PC-9 (cell line): ENCODE measurements around the gene TBC1D24. TPM values are rescaled to one million over a fixed set of nuclear protein-coding genes. Genes with fewer than 3 reads are reported as not detected.
A peak's percentile ranks its signal among the peaks of the same experiment; 100 is the strongest.

Experiments
- BruUV-seq: library from RNA; stranded (reverse); fragments of 400-500 nt; replicated peaks from 2 replicates; lab custom pipeline; 2021; lab: Mats Ljungman, UMichigan
- CTCF ChIA-PET: fragments of 300-600 bp; sonication (Branson Sonifier 250); formaldehyde crosslinking; loops from one replicate; lab custom pipeline; 2022; ENCODE audit warnings: antibody characterized with exemption; lab: Charles Lee
- POLR2A ChIA-PET: fragments of 300-600 bp; sonication (Branson Sonifier 250); formaldehyde crosslinking; loops from one replicate; lab custom pipeline; 2022; ENCODE audit warnings: antibody characterized with exemption; ENCODE audit not compliant: unreplicated experiment; lab: Charles Lee
- DNase-seq, 2 experiments: peaks; one replicate each; pipeline versions ENCODE4 v3.0.0 to v3.0.0-alpha.2; 2015 to 2022; ENCODE audit warnings: mixed read lengths in 1 of 2
- H2AFZ ChIP-seq: fragments of 200-600 bp; sonication (generic); 2 replicates; pipeline ENCODE4 v1.8.1; 2017; ENCODE audit warnings: antibody characterized with exemption
- H3F3A ChIP-seq: fragments of 200-600 bp; sonication (generic); 2 replicates; pipeline ENCODE4 v1.8.1; 2017; ENCODE audit warnings: antibody characterized with exemption, mild to moderate bottlenecking, low read depth; ENCODE audit not compliant: insufficient read depth
- H3K27ac ChIP-seq: fragments of 200-600 bp; sonication (generic); 2 replicates; pipeline ENCODE4 v1.6.1; 2016; ENCODE audit warnings: mixed run types
- H3K27me3 ChIP-seq: fragments of 200-600 bp; sonication (generic); 2 replicates; pipeline ENCODE4 v1.6.1; 2016; ENCODE audit warnings: low read depth, mixed run types; ENCODE audit not compliant: insufficient read depth
- H3K36me3 ChIP-seq: fragments of 200-600 bp; sonication (generic); 2 replicates; pipeline ENCODE4 v1.6.1; 2016; ENCODE audit warnings: low read depth, mixed run types
- H3K4me1 ChIP-seq: fragments of 200-600 bp; sonication (generic); replicated peaks from 2 replicates; pipeline ENCODE4 v1.6.1; 2016; ENCODE audit warnings: mixed run types; ENCODE audit not compliant: insufficient read depth
- H3K4me2 ChIP-seq: fragments of 200-600 bp; sonication (generic); 2 replicates; pipeline ENCODE4 v1.6.1; 2017; ENCODE audit warnings: mixed run types
- H3K4me3 ChIP-seq: fragments of 200-600 bp; sonication (generic); 2 replicates; pipeline ENCODE4 v1.6.1; 2016; ENCODE audit warnings: mixed run types
- H3K79me2 ChIP-seq: fragments of 200-600 bp; sonication (generic); 2 replicates; pipeline ENCODE4 v1.6.1; 2017; ENCODE audit warnings: low read depth, mixed run types
- H3K9me2 ChIP-seq: fragments of 200-600 bp; sonication (generic); 2 replicates; pipeline ENCODE4 v1.8.1; 2017; ENCODE audit warnings: mild to moderate bottlenecking; ENCODE audit not compliant: insufficient read depth
- H3K9me3 ChIP-seq: fragments of 200-600 bp; sonication (generic); 2 replicates; pipeline ENCODE4 v1.8.1; 2016; ENCODE audit warnings: low read depth; ENCODE audit not compliant: insufficient read depth
- H4K20me1 ChIP-seq: fragments of 200-600 bp; sonication (generic); 2 replicates; pipeline ENCODE4 v1.8.1; 2017; ENCODE audit not compliant: insufficient read depth
- EZH2 ChIP-seq: fragments of 200-600 bp; sonication (generic); IDR thresholded peaks from 2 replicates; pipeline ENCODE4 v1.8.0; 2017; ENCODE audit warnings: antibody characterized with exemption, low read depth
- intact Hi-C: fragments of 100-400 bp; cut with micrococcal nuclease; formaldehyde crosslinking; loops from one replicate; pipeline ENCODE4 v1.10.0; 2022; ENCODE audit not compliant: unreplicated experiment
- total RNA-seq: library from RNA; stranded (reverse); gene quantifications from 2 replicates; pipeline ENCODE4 v1.2.3, GENCODE V29; 2021
- TF ChIP-seq, protein P1 (sequence below): fragments of 200-600 bp; sonication (generic); conservative IDR thresholded peaks from 2 replicates; pipeline ENCODE4 v1.6.1; 2017; ENCODE audit warnings: mixed run types, antibody characterized with exemption, mild to moderate bottlenecking, moderate library complexity

Gene TBC1D24
- total RNA-seq, 1 experiment from 2014 or later, result 30.0 TPM

DNA sequence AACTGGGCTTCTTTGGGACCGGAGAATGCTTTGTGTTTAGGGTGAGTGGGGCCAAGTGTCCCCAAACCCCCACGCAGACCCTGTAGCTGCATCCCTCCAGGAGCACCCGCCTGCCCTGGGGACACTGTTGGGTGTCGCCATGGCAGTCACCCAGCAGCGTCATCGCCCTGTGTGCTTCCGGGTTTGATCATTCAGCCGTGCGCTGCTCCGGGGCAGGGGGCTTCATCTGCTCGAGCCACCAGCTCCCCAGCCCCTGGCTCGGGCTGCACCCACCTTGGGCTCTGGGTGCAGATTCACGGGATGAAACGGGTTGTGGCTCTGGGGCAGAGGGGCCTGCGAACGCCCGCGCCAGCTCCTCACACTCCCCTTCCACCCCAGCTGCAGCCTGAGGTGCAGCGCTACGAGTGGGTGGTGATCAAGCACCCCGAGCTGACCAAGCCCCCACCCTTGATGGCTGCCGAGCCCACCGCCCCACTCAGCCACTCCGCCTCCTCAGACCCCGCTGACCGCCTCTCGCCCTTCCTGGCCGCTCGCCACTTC is 25.0 kb downstream of the TBC1D24 start:
- Histone ChIP-seq H3K27me3 (no peaks in the 10 kb centered on the region), H3K4me3 (no peak overlapping the region), H3K27ac (no peak overlapping the region), H2AFZ (no peak overlapping the region), H3K36me3 (no peaks in the 10 kb centered on the region), H3F3A (peaks cover 20% of the 10 kb centered on the region), H3K79me2 (no peaks in the 10 kb centered on the region), H3K4me2 (no peak overlapping the region), H3K9me3 (no peaks in the 10 kb centered on the region), H3K4me1 (0 out of 2 replicates have a peak, but pooled peaks cover 5% of the 10 kb centered on the region), H3K9me2 (no peaks in the 10 kb centered on the region), H4K20me1 (peaks cover 9% of the 10 kb centered on the region; the same call in 1 of the 2 replicates)
- TF ChIP-seq EZH2, result no peak
- TF ChIP-seq, protein P1, sequence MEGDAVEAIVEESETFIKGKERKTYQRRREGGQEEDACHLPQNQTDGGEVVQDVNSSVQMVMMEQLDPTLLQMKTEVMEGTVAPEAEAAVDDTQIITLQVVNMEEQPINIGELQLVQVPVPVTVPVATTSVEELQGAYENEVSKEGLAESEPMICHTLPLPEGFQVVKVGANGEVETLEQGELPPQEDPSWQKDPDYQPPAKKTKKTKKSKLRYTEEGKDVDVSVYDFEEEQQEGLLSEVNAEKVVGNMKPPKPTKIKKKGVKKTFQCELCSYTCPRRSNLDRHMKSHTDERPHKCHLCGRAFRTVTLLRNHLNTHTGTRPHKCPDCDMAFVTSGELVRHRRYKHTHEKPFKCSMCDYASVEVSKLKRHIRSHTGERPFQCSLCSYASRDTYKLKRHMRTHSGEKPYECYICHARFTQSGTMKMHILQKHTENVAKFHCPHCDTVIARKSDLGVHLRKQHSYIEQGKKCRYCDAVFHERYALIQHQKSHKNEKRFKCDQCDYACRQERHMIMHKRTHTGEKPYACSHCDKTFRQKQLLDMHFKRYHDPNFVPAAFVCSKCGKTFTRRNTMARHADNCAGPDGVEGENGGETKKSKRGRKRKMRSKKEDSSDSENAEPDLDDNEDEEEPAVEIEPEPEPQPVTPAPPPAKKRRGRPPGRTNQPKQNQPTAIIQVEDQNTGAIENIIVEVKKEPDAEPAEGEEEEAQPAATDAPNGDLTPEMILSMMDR, result no peak
- POLR2A ChIA-PET, result no interaction called here
- no peak for DNase-seq
- intact Hi-C loops, result loop anchor here (5.0 kb wide), 3 partner anchors 73 to 303 kb away; partner anchors contain the start of genes CASKIN1, CCNF and ECI1
- CTCF ChIA-PET, result no interaction called here
- BruUV-seq, result no TSS peak

DNA sequence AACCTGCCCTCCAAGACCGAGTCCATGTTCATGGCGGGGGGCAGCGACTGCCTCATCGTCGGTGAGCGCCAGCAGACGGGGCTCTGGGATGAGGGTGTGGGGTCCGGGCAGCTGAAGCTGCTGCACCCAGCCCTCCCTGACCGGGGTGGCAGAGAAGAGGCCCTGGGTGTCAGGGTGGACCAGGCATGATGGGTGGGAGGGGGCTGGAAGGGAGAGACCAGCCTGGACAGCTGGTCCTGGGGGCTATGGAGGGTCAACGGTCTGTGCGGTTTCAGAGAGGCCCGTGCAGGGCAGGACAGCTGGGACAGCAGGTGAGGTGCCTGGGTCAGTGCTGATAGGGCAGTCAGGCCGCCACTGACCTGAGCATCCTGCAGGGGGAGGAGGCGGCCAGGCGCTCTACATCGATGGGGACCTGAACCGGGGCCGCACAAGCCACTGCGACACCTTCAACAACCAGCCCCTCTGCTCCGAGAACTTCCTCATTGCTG is 25.5 kb downstream of the TBC1D24 start:
- H3K4me1 ChIP-seq, result 0 out of 2 replicates have a peak, but pooled peaks cover 5% of the 10 kb centered on the region
- no peak overlapping the region for H3K4me2 ChIP-seq
- no peaks in the 10 kb centered on the region for H3K79me2 ChIP-seq
- no TSS peak for BruUV-seq
- H3K4me3 ChIP-seq, result no peak overlapping the region
- no peaks in the 10 kb centered on the region for H3K36me3 ChIP-seq
- H3K27me3 ChIP-seq, result no peaks in the 10 kb centered on the region
- H3K9me3 ChIP-seq, result no peaks in the 10 kb centered on the region
- no peaks in the 10 kb centered on the region for H3K9me2 ChIP-seq
- ChIA-PET POLR2A (no interaction called here), CTCF (interaction anchor here (0.5 to 1.0 kb wide), 4 partner anchors 37 to 208 kb away, joined by 3 to 8 read pairs (median 4); partner anchors contain the start of gene TEDC2)
- H3F3A ChIP-seq, result peaks cover 24% of the 10 kb centered on the region
- TF ChIP-seq, protein P1, result no peak
- TF ChIP-seq EZH2, result no peak
- no peak for DNase-seq
- H4K20me1 ChIP-seq, result peaks cover 9% of the 10 kb centered on the region; the same call in 1 of the 2 replicates
- intact Hi-C loops, result loop anchor here (5.0 kb wide), 3 partner anchors 73 to 303 kb away; partner anchors contain the start of genes CASKIN1, CCNF and ECI1
- no peak overlapping the region for H2AFZ ChIP-seq
- no peak overlapping the region for H3K27ac ChIP-seq

DNA sequence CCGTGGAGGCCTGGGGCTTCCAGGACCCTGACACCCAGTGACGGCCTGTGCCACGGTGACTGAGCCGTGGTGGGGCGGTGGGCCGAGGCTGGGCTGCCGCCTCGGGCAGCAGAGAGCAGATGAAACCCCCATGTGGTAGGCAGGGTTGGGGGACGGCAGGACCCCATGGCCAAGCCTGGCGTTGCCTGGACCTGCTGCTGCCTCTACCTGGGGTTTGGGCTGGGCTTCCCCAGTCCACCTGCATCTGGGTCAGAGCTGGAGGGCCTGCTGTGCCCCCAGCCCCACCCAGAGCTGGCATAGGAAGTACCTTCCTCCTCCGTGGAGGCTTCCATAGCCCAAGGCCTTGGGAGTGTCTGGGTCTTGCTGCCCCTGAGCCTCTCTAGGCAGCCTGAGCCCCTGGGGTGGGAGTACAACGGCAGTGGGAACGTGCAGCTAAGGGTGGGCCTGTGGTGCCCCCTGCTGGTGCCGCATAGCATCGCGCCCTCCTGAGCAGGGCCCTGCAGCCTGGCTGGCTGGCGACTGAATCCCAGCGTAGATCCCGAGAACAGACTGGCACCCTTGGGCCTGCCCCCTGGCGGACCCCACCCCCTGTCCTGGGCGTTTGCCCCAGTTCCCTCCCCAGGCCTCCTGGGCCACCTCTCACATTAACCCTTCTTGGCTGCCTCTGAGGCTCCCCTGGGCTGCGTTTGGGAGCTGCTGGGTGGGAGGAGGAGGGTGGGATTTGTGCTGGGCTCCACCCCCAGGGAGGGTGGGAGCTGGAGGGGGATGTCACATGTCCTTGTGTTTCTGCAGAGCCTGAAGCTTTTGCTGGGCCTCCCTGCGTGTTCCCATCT is 26.2 kb downstream of the TBC1D24 start:
- BruUV-seq, result no TSS peak
- Histone ChIP-seq H3F3A (peaks cover 24% of the 10 kb centered on the region), H3K27me3 (no peaks in the 10 kb centered on the region), H3K4me1 (0 out of 2 replicates have a peak, but pooled peaks cover 5% of the 10 kb centered on the region), H3K4me2 (no peak overlapping the region), H2AFZ (no peak overlapping the region), H4K20me1 (peaks cover 9% of the 10 kb centered on the region; the same call in 1 of the 2 replicates), H3K9me2 (no peaks in the 10 kb centered on the region), H3K36me3 (no peaks in the 10 kb centered on the region), H3K9me3 (no peaks in the 10 kb centered on the region), H3K79me2 (no peaks in the 10 kb centered on the region), H3K4me3 (no peak overlapping the region), H3K27ac (no peak overlapping the region)
- POLR2A ChIA-PET, result no interaction called here
- peak in 1 of 2 experiments; percentile 85 for DNase-seq
- TF ChIP-seq EZH2, result no peak
- TF ChIP-seq, protein P1, result peak; percentile 96
- CTCF ChIA-PET, result interaction anchor here (0.5 to 1.0 kb wide), 5 partner anchors 38 to 300 kb away, joined by 3 to 15 read pairs (median 5); partner anchors contain the start of gene TEDC2
- intact Hi-C loops, result loop anchor here (5.0 kb wide), 3 partner anchors 74 to 304 kb away; partner anchors contain the start of genes CASKIN1, CCNF and ECI1
